DND-41 (cell line): ENCODE measurements around the gene FAM76B.

Source experiments
- CTCF ChIP-seq: IDR thresholded peaks from 2 replicates; pipeline ENCODE4 v1.5.1; 2012; ENCODE audit warnings: borderline replicate concordance, low read length, moderate library complexity, mild to moderate bottlenecking; ENCODE audit not compliant: poor library complexity, severe bottlenecking; ENCODE audit errors: extremely low read depth
- EZH2 ChIP-seq: IDR thresholded peaks from 3 replicates; pipeline ENCODE4 v1.6.1; 2012; ENCODE audit warnings: borderline replicate concordance, low read depth, mild to moderate bottlenecking, moderate library complexity, low read length, inconsistent platforms; ENCODE audit not compliant: severe bottlenecking

- no peak for TF ChIP-seq CTCF
- no peak for TF ChIP-seq EZH2
These were observed 6.2 kb upstream of the FAM76B start for GRCh38 chr11:95795627-95796295.
